SIG-M5 (cell line): ENCODE measurements around the gene ACTBL2.

Source experiments
- DNase-seq: peaks from one replicate; lab custom pipeline; 2025; lab: John Stamatoyannopoulos, UW

The ACTBL2 gene

DNA sequence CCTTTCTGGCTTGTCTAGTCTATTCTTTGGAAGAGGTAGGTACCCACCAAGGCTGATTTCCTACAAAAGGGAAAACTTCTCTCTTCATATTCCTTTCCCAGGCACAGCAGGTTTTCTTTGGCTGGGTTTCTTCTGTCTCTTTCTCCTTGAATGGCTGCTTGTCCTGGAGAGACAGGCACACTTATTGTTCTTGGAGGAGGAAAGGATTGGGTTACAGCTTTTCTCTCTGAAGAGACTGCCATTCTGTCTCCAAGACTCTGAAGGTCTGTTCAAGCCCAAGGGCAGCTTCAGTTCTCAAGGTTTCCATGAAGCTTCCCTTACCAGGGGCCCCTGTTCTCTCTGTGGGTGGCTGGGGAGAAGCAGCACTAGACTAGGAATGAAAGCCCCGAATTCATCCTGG, 33.9 kb downstream of the ACTBL2 start:
- DNase-seq = no peak

DNA sequence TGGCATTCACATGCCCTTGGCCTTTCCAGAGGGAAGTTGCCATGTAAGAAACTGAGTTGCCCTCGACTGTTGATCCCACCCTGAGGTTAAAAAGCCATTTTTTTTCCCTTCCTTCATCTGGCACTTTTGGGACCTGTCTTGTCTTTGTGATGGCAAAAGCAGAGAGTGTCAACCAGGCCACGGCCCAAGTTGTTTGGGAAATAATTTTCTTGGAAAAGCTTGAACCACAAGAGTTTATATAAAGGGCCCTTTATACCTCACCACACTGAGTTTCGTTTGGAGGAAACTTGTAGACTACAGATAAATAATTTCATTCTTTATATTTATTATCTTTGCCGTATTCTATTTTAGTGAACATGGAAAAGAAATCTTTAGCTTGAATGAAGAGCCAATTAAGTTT, 34.3 kb downstream of the ACTBL2 start:
- DNase-seq = no peak

DNA sequence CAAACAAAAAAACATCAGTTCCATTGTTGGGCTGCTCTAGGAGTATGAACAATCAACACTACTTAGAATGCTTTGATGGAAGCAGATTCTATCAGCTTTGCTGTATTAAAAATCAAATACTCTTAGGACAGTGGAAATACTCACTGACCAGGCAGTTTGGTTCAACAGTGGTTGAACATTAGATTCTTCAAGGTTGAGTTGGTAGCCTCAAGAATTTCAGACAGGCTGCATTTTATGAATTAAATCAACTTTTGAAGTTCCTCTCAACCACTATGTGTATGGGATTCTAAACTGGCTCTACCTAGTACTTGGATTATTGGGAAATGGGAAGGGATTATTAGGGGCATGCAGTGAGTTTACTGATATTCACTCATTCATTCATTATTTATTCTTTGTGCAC, 35.0 kb downstream of the ACTBL2 start:
- no peak for DNase-seq

DNA sequence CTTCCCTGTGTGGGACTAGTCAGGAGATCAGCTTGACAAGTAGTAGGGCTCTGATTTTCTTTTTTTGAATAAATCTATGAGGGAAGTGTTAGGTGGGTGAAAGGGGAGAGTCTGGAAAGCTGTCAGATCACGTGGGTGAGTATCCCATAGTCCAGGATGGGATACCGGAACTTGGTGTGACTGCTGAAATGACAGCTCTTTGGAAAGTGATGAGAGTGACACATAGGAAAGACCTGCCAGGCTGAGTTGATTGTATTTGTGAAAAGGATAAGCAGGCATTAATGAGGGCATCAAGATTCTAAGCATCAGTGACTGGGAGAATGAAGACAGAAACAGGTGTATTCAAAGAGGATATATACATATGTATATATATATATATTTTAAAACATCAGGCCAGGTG, 35.6 kb downstream of the ACTBL2 start:
- no peak for DNase-seq

DNA sequence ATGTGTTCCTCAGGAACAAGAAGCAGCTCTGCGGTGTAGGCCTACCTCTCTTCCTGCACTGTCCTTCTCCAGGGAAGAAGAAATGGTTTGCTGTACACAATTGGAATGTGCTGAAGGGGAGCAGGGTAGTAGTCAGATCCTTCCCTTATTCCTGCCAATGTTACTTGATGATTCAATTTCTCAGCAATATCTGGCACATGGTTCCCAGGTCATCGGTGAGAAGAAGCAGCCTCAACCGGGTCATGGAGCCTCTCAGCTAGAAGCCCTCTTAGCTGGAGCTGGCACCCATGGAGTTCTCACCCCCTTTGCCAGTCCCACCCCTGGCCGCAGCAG, 36.9 kb downstream of the ACTBL2 start:
- DNase-seq = no peak

DNA sequence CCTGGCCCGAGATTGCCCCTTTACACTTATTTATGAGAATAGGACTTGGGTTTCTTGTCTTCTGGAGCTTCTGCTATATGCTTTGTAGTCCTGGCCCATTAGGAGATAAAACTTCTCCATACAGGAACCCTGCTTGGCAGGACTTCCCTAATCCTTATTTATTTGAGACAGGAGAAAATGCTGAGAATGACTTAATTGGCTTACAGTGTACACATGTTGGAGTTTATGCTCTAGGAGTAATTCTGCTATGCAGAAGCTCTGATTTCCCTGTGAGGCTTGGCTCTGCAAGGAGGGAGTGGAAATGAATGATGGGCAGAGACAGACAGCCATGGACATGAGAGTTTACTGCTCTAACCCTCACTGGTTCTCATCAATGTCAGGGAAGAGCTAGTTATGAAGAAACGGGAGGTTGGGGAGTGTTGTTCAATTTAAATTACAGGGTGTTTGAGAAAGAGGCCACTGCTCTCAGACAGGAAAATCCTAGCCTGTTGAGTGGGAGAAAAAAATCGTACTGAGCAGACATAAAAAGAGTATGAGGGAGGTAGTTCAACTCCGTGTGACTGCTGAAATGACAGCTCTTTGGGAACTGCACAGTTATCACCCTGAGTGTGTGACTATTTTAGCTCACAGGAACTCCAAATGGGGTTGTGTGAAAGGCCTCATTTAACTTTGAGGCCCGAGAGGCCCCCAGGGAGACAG, 37.5 kb downstream of the ACTBL2 start:
- no peak for DNase-seq

DNA sequence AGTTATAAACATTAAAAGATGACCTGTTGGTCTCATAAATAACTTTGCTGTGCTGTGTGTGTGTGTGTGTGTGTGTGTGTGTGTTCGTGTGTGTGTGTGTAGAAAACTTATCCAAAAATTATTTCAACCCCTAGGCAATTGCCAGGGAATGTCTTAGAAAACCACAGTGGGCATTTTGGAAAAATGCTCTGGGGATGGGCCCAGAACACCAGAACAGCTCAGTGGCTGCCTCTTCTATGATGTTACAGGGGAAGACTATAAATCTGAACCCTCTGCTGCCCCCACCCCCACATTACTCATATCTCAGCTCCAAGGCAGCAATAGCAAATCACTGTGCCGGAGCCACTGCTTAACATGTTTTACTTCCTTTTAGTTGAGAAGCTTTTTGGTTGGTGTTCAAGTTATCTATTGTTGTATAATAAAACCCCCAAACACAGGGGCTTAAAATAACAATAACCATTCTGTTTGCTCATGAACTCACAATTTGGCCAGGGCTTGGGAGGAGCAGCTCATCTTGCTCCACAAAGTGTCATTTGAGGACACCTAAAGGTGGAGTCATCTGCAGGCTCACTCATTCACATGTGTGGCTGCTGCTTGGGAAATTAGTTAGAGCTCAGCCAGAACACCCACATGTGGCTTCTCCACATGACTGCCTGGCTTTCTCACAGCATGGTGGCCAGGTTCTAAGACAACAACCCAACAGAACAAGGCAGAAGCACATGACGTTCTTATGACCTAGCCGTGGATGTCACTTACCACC, 40.4 kb downstream of the ACTBL2 start:
- no peak for DNase-seq

DNA sequence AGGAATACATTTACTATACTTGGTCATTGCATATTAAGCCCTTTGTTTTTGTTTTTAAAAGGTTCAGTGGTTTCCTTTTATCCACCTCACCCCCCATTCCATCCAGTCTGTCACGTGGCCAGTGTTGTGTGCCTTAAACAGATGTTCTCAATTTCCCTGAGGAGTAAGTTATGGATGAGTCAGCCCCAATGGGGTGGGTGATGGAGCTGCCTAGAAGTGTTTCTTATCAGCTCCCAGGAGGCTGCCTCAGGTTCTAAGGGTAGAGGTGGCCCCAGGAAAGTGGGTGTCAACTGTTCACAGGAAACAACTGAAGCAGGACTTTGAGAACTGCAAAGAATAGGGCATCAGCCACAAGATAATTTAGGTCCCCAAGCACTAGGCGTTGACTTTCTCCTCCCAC, 41.1 kb downstream of the ACTBL2 start:
- no peak for DNase-seq

DNA sequence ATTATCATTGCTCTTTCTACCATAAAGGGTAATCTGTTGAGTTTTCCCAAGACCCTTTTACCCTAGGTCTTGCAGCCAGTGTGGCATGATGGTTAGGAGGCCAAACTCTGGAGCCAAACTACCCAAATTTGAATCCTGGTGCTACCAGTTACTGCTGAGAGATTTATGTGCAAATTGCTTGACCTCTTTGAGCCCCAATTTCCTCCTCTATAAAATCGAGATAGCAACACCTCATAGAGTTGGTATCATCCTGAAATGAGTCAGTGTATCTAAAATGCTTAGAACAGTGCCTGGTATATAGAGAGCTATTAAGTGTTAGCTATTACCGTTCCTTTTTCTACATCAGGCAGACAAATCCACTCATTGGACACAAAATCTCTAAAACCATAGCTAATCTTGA, 43.0 kb downstream of the ACTBL2 start:
- no peak for DNase-seq

DNA sequence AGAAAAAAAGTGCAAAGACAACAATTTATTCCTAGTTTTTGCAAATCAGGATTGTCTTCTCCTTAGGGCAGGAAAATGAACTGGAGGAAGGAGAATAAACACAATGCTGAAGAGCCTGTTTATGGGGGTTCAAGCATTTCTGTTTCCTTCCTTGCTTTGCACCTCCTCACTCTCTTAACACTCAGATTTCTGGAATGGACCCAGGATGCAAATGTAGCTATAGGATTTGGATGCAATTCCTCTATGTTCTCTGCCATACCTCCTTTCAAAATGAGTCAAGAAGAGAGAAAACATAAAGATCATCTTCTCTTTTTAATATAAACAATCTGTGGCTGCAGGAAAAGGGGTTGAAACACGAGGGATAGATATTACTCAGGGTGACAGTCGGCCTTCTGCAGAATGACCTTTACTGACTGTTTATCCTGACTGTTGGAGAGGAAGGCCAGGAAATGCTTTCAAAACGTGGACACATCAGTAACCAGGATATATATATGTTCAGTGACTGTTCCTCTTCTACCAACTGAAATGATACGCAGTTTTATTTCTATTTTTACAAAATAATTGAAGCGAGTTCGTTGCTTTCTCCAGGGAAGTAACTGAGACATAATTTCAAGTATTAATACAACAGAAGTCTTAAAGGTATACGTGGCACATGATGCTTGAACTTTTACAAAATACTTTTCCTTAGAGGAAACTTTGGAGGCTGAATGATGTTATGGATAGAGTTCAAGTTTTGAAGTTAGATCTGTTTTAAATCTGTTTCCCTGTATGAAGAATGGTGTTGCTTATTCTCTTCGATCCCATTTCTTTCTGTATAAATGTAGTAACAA, 44.4 kb downstream of the ACTBL2 start:
- DNase-seq = no peak

DNA sequence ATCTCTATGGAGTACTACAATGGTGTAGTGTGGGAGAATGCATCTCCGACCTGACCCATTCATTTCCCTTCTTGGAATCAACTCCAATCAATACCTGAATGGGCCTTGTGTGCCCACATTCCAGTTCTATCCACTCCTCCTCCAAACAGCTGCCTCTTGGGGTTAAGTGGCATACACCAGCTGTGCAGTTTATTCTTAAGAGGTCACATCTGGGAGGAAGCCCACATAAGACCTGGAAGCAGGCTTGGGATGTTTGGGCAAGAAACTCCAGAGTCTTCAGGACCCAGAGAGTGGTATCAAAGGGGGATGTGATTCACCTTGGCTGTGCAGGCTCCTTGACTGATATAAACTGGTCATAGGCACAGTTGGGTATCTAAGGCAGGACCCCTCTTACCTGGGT, 46.0 kb downstream of the ACTBL2 start:
- DNase-seq = no peak

DNA sequence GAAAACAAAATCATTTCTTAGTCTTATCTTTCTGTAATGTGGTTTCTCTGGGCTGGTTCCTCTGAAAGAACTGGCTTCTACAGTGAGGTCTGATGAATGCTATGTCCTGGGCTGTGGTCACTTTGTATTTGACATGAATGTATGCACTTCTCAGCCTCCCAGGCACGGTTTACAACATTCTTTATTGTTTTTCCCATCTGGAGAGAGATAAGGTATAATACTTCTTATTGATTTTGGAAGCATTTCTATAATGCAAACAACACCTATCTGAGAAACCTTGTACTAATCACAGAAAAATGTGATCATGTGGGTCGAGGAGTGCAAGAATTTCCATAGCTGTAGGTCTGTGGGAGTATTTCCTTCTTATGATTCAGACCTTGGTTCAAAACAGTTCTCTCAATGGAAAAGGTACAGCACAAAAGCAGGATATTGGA, 46.9 kb downstream of the ACTBL2 start:
- DNase-seq = no peak

DNA sequence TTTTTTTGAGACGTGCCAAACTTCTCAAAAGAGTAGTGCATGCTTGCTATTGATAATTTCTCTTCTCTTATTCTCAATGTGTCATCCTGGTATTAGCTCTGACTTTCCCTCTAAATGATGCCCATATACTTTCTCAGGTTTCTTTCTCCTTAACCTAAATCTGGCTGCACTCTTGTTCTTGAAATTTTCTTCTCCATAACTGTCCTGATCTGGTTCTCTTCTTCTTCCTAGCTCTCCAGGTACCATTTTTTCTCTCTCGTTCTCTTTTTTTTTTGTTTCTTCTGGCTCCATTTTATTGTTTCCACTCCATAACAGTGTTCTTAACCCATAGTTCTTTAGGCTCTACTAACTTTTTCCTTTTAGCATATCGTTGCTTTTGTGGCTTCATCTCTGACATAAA, 47.9 kb downstream of the ACTBL2 start:
- DNase-seq = no peak

DNA sequence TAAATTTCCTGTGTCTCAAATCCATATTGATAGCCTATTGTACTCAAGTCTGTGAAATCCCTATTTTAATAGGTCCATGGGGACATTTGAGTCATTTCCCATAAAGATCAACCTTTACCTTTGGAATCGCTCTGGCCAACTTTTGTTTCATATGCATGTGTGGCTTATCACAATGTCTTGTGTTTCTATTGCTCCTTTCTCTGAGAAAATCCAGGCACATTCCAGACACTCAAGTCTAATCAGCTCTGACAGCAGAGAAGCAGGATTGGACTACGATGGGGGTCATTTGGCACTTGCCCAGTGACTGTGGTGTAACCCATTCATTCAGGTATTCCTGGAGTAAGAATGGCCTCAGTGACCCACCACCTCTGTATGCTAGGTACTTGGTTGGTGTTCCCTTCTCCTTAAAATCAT, 48.4 kb downstream of the ACTBL2 start:
- no peak for DNase-seq

DNA sequence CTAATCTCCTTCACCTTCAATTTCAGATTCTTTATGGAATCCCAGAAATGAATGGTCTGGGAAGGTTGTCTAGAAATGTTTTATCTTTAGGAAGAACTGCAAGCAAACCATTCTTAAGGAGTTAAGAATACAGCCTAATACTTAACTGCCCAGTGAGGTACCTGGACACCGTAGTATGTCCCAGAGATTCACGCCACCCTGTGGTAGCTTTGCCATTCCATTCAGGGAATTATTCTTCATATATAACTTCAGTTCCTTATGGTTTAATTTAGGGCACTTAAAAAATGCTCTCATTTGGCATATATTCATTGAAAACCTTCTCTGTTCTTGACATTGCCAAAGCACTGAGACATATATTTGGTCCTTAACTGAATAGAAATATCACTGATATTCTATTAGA, 49.7 kb downstream of the ACTBL2 start:
- DNase-seq = no peak

DNA sequence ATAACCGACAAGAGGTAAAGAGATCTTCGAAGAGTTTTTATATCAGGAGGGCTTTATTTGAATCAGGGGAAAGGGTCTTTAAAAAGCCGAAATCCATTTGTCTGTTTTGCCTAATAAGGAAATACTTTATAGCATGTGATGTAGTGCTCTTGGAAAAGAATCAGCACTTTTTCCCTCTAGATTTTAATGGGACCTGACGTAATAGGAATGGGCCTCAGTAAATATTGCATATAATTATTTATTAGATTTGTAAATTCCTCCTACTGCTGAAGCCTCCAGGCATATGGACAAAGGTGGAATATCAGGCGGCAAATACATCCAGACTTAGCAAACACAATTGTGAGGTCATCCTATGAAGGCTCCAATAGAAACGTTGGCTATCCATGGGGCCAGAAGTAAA, 50.9 kb downstream of the ACTBL2 start:
- DNase-seq = no peak
